ENCODE results near the gene CCDC60.

Gene CCDC60

DNA sequence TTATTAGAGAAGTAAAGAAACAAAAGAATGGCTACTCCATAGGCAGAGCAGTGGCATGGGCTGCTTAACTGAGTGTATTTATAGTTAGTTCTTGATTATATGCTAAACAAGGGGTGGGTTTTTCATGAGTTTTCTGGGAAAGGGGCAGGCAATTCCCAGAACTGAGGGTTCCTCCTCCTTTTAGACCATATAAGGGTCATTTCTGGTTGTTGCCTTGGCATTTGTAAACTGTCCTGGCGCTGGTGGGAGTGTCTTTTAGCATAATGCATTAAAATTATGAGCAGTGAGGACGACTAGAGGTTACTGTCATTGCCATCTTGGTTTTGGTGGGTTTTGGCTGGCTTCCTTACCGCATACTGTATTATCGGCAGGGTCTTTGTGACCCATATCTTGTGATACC is 40.1 kb downstream of the CCDC60 start:
- TF ChIP-seq ATF2 (tag by site-specific recombination; IDR thresholded peaks at IDR 0.05; ENCODE audit: low read depth) (no peak), ZNF266 (tag by site-specific recombination; IDR thresholded peaks at IDR 0.05; ENCODE audit: low read depth) (no peak), PRDM10 (tag by site-specific recombination; IDR thresholded peaks at IDR 0.05) (no peak), ZNF341 (tag by site-specific recombination; IDR thresholded peaks at IDR 0.05; ENCODE audit: low read depth) (no peak), BCL6B (tag by site-specific recombination; IDR thresholded peaks at IDR 0.05) (no peak), ZNF366 (tag by site-specific recombination; conservative IDR thresholded peaks at IDR 0.05) (no peak), ZNF610 (tag by site-specific recombination; IDR thresholded peaks at IDR 0.05; ENCODE audit: borderline replicate concordance) (no peak), ZBTB21 (tag by site-specific recombination; IDR thresholded peaks at IDR 0.05) (no peak), ZNF148 (tag by site-specific recombination; IDR thresholded peaks at IDR 0.05; ENCODE audit: borderline replicate concordance) (no peak), MYNN (tag by site-specific recombination; IDR thresholded peaks at IDR 0.05; ENCODE audit: borderline replicate concordance) (no peak), ZNF169 (tag by site-specific recombination; IDR thresholded peaks at IDR 0.05) (no peak), ZNF76 (tag by site-specific recombination; IDR thresholded peaks at IDR 0.05; ENCODE audit: borderline replicate concordance, low read depth) (no peak), ZSCAN23 (tag by site-specific recombination; IDR thresholded peaks at IDR 0.05) (no peak), REPIN1 (tag by site-specific recombination; IDR thresholded peaks at IDR 0.05; ENCODE audit: low read depth) (no peak), ZNF560 (tag by site-specific recombination; IDR thresholded peaks at IDR 0.05; ENCODE audit: borderline replicate concordance) (no peak), ZNF133 (tag by site-specific recombination; IDR thresholded peaks at IDR 0.05) (no peak), ZNF707 (tag by site-specific recombination; IDR thresholded peaks at IDR 0.05) (no peak)
- TF ChIP-seq, protein P1, sequence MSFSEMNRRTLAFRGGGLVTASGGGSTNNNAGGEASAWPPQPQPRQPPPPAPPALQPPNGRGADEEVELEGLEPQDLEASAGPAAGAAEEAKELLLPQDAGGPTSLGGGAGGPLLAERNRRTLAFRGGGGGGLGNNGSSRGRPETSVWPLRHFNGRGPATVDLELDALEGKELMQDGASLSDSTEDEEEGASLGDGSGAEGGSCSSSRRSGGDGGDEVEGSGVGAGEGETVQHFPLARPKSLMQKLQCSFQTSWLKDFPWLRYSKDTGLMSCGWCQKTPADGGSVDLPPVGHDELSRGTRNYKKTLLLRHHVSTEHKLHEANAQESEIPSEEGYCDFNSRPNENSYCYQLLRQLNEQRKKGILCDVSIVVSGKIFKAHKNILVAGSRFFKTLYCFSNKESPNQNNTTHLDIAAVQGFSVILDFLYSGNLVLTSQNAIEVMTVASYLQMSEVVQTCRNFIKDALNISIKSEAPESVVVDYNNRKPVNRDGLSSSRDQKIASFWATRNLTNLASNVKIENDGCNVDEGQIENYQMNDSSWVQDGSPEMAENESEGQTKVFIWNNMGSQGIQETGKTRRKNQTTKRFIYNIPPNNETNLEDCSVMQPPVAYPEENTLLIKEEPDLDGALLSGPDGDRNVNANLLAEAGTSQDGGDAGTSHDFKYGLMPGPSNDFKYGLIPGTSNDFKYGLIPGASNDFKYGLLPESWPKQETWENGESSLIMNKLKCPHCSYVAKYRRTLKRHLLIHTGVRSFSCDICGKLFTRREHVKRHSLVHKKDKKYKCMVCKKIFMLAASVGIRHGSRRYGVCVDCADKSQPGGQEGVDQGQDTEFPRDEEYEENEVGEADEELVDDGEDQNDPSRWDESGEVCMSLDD (tag by site-specific recombination; IDR thresholded peaks at IDR 0.05), result no peak
- TF ChIP-seq, protein P2, sequence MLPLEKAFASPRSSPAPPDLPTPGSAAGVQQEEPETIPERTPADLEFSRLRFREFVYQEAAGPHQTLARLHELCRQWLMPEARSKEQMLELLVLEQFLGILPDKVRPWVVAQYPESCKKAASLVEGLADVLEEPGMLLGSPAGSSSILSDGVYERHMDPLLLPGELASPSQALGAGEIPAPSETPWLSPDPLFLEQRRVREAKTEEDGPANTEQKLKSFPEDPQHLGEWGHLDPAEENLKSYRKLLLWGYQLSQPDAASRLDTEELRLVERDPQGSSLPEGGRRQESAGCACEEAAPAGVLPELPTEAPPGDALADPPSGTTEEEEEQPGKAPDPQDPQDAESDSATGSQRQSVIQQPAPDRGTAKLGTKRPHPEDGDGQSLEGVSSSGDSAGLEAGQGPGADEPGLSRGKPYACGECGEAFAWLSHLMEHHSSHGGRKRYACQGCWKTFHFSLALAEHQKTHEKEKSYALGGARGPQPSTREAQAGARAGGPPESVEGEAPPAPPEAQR (tag by site-specific recombination; IDR thresholded peaks at IDR 0.05), result no peak
- no peaks in the 10 kb centered on the region for H3K36me3 ChIP-seq (ENCODE audit: control insufficient read depth in 2 of 2, insufficient read depth in 1 of 2, low read length in 2 of 2)
- H3K9me3 ChIP-seq (ENCODE audit: control insufficient read depth, insufficient read depth, low read depth, low read length), result no peaks in the 10 kb centered on the region
- ChIA-PET CTCF (no interaction called here), POLR2A (no interaction called here)
- no peak overlapping the region for H3K4me3 ChIP-seq (ENCODE audit: low read depth, low read length)
- no peaks in the 10 kb centered on the region for H3K4me1 ChIP-seq (ENCODE audit: control insufficient read depth, insufficient read depth, low read length)
- no peak overlapping the region for H3K27ac ChIP-seq (ENCODE audit: extremely low read depth, low read depth, low read length)

All from HEK293 (cell line).